K562 (cell line): ENCODE data around the gene CRY2. TPM values are rescaled to one million over a fixed set of nuclear protein-coding genes. Genes with fewer than 3 reads are reported as not detected.
"Not testable (repeated sequence)": the region's sequence is repeated elsewhere in the genome, so short reads cannot be mapped to it uniquely, and the experiment has no call there.

Source experiments
- ATAC-seq: fragments of 200-7000 bp; cut with Tn5 transposase; 3 replicates; pipeline ENCODE4 v1.9.1; 2020; ENCODE audit warnings: moderate library complexity
- BruUV-seq: library from RNA; stranded (reverse); fragments of 400-500 nt; replicated peaks from 2 replicates; lab custom pipeline; 2021; lab: Mats Ljungman, UMichigan
- CTCF ChIA-PET: fragments of 300-600 bp; formaldehyde crosslinking; extraction: SDS; loops from one replicate; lab custom pipeline; 2021; ENCODE audit warnings: low intra/inter-chr PET ratio; lab: Yijun Ruan, JAX
- POLR2A ChIA-PET: fragments of 300-600, 350-650 bp; sonication (Branson Sonifier 250); formaldehyde crosslinking; extraction: SDS; loops from one replicate; lab custom pipeline; 2021; ENCODE audit warnings: antibody characterized with exemption, inconsistent platforms; lab: Yijun Ruan, JAX
- DNase-seq, 4 experiments: peaks; one replicate each; pipeline versions ENCODE4 v3.0.0 to v3.0.0-alpha.2; 2011 to 2018; ENCODE audit warnings: low spot score in 3 of 4, mixed read lengths in 3 of 4; ENCODE audit errors: extremely low read depth in 1 of 4
- FAIRE-seq: peaks from 2 replicates; lab custom pipeline; 2011; peaks lifted over from hg19 to GRCh38; lab: Jason Lieb, UNC
- H2AFZ ChIP-seq: 2 replicates; pipeline ENCODE4 v1.6.0; 2011; ENCODE audit warnings: low read depth, low read length, control low read depth, inconsistent platforms
- H3K27ac ChIP-seq: fragments of 200-600 bp; 3 replicates; pipeline ENCODE4 v1.8.0; 2011; ENCODE audit warnings: low read depth, mild to moderate bottlenecking, control low read depth, inconsistent platforms, low read length, moderate library complexity, mixed read lengths; ENCODE audit errors: extremely low read depth
- H3K27me3 ChIP-seq, 2 experiments: fragments of 300-600 bp in 1 of 2; 2 replicates in 1 of 2; 3 replicates in 1 of 2; pipeline versions ENCODE4 v1.6.0 to v1.8.0; 2011; ENCODE audit warnings: inconsistent platforms in 2 of 2, low read length in 2 of 2, mild to moderate bottlenecking in 1 of 2, mixed read lengths in 1 of 2, moderate library complexity in 1 of 2; ENCODE audit not compliant: control insufficient read depth in 2 of 2, insufficient read depth in 2 of 2
- H3K36me3 ChIP-seq: fragments of 300-600 bp; 3 replicates; pipeline ENCODE4 v1.8.0; 2011; ENCODE audit warnings: mild to moderate bottlenecking, low read length, inconsistent platforms; ENCODE audit not compliant: control insufficient read depth, insufficient read depth
- H3K4me1 ChIP-seq, 2 experiments: fragments of 200-600 bp in 1 of 2; replicated peaks in 1 of 2; 2 replicates in 1 of 2; 3 replicates in 1 of 2; pipeline versions ENCODE4 v1.5.1 to v1.8.0; 2011; ENCODE audit warnings: inconsistent platforms in 2 of 2, low read length in 2 of 2, mild to moderate bottlenecking in 1 of 2, mixed read lengths in 1 of 2, moderate library complexity in 1 of 2; ENCODE audit not compliant: control insufficient read depth in 2 of 2, insufficient read depth in 2 of 2
- H3K4me2 ChIP-seq: 2 replicates; pipeline ENCODE4 v1.6.1; 2011; ENCODE audit warnings: low read length, control low read depth, inconsistent platforms, mixed read lengths; ENCODE audit not compliant: insufficient read depth
- H3K4me3 ChIP-seq: fragments of 200-600 bp; sonication (generic), shearing (Covaris generic); 2 replicates; pipeline ENCODE4 v1.5.1; 2016; ENCODE audit warnings: control low read depth, inconsistent platforms
- H3K79me2 ChIP-seq: fragments of 200-600 bp; 3 replicates; pipeline ENCODE4 v1.8.0; 2011; ENCODE audit warnings: low read length, inconsistent platforms; ENCODE audit not compliant: control insufficient read depth, insufficient read depth
- H3K9ac ChIP-seq, 2 experiments: 2 replicates each; pipeline versions ENCODE4 v1.6.0 to v1.6.1; 2011; ENCODE audit warnings: low read depth in 2 of 2, low read length in 2 of 2, control low read depth in 1 of 2, inconsistent platforms in 1 of 2, mild to moderate bottlenecking in 1 of 2, mixed read lengths in 1 of 2; ENCODE audit not compliant: insufficient read depth in 1 of 2
- H3K9me1 ChIP-seq: one replicate; pipeline ENCODE4 v1.6.0; 2011; ENCODE audit warnings: inconsistent platforms, mild to moderate bottlenecking, low read length, moderate library complexity; ENCODE audit not compliant: control insufficient read depth, insufficient read depth
- H3K9me3 ChIP-seq: replicated peaks from 2 replicates; pipeline ENCODE4 v1.5.1; 2011; ENCODE audit warnings: low read depth, low read length, inconsistent platforms; ENCODE audit not compliant: control insufficient read depth, insufficient read depth
- H4K20me1 ChIP-seq: replicated peaks from 2 replicates; pipeline ENCODE4 v1.6.1; 2011; ENCODE audit warnings: low read length, inconsistent platforms, mixed read lengths; ENCODE audit not compliant: control insufficient read depth, insufficient read depth
- BCL6 ChIP-seq: fragments of 250-450 bp; sonication (Bioruptor Pico); IDR thresholded peaks from 2 replicates; pipeline ENCODE4 v1.4.0; 2020
- BHLHE40 ChIP-seq: IDR thresholded peaks from 2 replicates; pipeline ENCODE4 v1.6.1; 2011; ENCODE audit warnings: low read length, improper control_type of control experiment
- CBFA2T2 ChIP-seq: fragments of 450-650 bp; conservative IDR thresholded peaks from 2 replicates; pipeline ENCODE4 v1.6.1; 2017; ENCODE audit warnings: mild to moderate bottlenecking
- CC2D1A ChIP-seq: fragments of 450-650 bp; IDR thresholded peaks from 2 replicates; pipeline ENCODE4 v1.6.1; 2017; ENCODE audit warnings: mild to moderate bottlenecking
- HEY1 ChIP-seq: fragments of 250-450 bp; sonication (Bioruptor Pico); IDR thresholded peaks from 2 replicates; pipeline ENCODE4 v1.5.0; 2020; ENCODE audit warnings: mild to moderate bottlenecking, moderate library complexity, borderline replicate concordance
- HMG20A ChIP-seq: fragments of 450-650 bp; formaldehyde crosslinking; conservative IDR thresholded peaks from 2 replicates; pipeline ENCODE4 v1.4.0; 2020; ENCODE audit warnings: mild to moderate bottlenecking, mixed read lengths
- ID3 ChIP-seq, 2 experiments: fragments of 250-450 bp in 1 of 2; fragments of 450-650 bp in 1 of 2; sonication (Bioruptor Pico) in 1 of 2; IDR thresholded peaks; 2 replicates each; pipeline versions ENCODE4 v1.6.1 to v1.8.0; 2016 to 2021; ENCODE audit warnings: mild to moderate bottlenecking in 2 of 2, moderate library complexity in 2 of 2, missing compliant biosample characterization in 1 of 2, missing genetic modification characterization in 1 of 2
- LCOR ChIP-seq: sonication (generic); formaldehyde crosslinking; IDR thresholded peaks from 2 replicates; pipeline ENCODE4 v1.8.0; 2022; ENCODE audit warnings: mild to moderate bottlenecking, missing genetic modification reagents
- MAFG ChIP-seq: fragments of 450-650 bp; conservative IDR thresholded peaks from 2 replicates; pipeline ENCODE4 v1.6.1; 2016; ENCODE audit warnings: missing genetic modification characterization, missing compliant biosample characterization
- SREBF2 ChIP-seq: sonication (generic); formaldehyde crosslinking; IDR thresholded peaks from 2 replicates; pipeline ENCODE4 v1.4.0; 2020; ENCODE audit warnings: mild to moderate bottlenecking, missing genetic modification reagents
- TEAD2 ChIP-seq: fragments of 450-650 bp; IDR thresholded peaks from 2 replicates; pipeline ENCODE4 v1.6.1; 2016; ENCODE audit warnings: missing genetic modification characterization, control low read depth, missing compliant biosample characterization
- THRB ChIP-seq: fragments of 450-650 bp; formaldehyde crosslinking; conservative IDR thresholded peaks from 2 replicates; pipeline ENCODE4 v1.4.0; 2022; ENCODE audit warnings: mild to moderate bottlenecking, missing genetic modification characterization
- VEZF1 ChIP-seq: fragments of 200-800 bp; sonication (Bioruptor generic); IDR thresholded peaks from 2 replicates; pipeline ENCODE4 v1.6.1; 2017; ENCODE audit warnings: missing genetic modification characterization, missing compliant biosample characterization
- ZNF609 ChIP-seq: sonication (generic); formaldehyde crosslinking; IDR thresholded peaks from 2 replicates; pipeline ENCODE4 v1.8.1; 2023; ENCODE audit warnings: missing genetic modification reagents, mild to moderate bottlenecking, borderline replicate concordance
- WGBS: fragments of 100-300 bp; shearing (Covaris generic); methylation state at CpG from one replicate; pipeline ENCODE4 v1.1.6; 2016; ENCODE audit warnings: low coverage, mixed read lengths; ENCODE audit not compliant: insufficient coverage; ENCODE audit errors: missing lambda C conversion rate; 5-methylcytosine and 5-hydroxymethylcytosine counted together
- in situ Hi-C: fragments of 300-500 bp; cut with MboI; formaldehyde crosslinking; loops from 4 replicates; pipeline ENCODE4 v1.15.0; 2018; ENCODE audit warnings: inconsistent platforms, mixed read lengths
- intact Hi-C: fragments of 100-400 bp; cut with micrococcal nuclease; formaldehyde crosslinking; loops from 2 replicates; pipeline ENCODE4 v1.14.2; 2022
- polyA plus RNA-seq, 8 experiments: library from polyadenylated mRNA; depleted of rRNA in 4 of 8; stranded (reverse) in 5 of 8; unstranded in 3 of 8; fragments of >200 nt; fragmentation: Nextera tagmentation in 2 of 8; fragmentation: Illumina TruSeq in 1 of 8; extraction: Ambion mirVana in 2 of 8; extraction: Trizol in 1 of 8; gene quantifications; 2 replicates each; pipeline versions ENCODE4 v1.2.1 to v1.2.3, GENCODE V29; 2011 to 2014; ENCODE audit warnings: inconsistent platforms in 1 of 8, missing spikeins in 1 of 8
- total RNA-seq, 7 experiments: library from RNA; depleted of rRNA in 6 of 7; stranded (reverse); fragments of >200 nt in 6 of 7; fragmentation: Illumina TruSeq in 2 of 7; extraction: Trizol in 2 of 7; gene quantifications; 2 replicates each; pipeline versions ENCODE4 v1.2.1 to v1.2.3, GENCODE V29; 2011 to 2021; ENCODE audit warnings: low replicate concordance in 1 of 7

Gene CRY2
- total and polyA plus RNA-seq, 9 of the 15 experiments (the other 6 are each of a cell fraction or from before 2014, with no cell fraction given) = 2.3 to 23.9 (median 14.8) TPM

- 0% methylated on average over 7 of the region's 7 CpGs for WGBS
- H3K9ac ChIP-seq; H3K27ac ChIP-seq; H3K4me3 ChIP-seq; H3K79me2 ChIP-seq; H3K36me3 ChIP-seq; H3K9me1 ChIP-seq; H3K4me2 ChIP-seq; H3K9me3 ChIP-seq; CTCF ChIA-PET; in situ Hi-C loops; H4K20me1 ChIP-seq; H2AFZ ChIP-seq; BruUV-seq; TF ChIP-seq ID3 (CRISPR knock-in tag; IDR thresholded peaks at IDR 0.05): not testable (repeated sequence)
- peak; percentile 67 to 85 (median 68) for DNase-seq
- FAIRE-seq = peak; percentile 100
- Histone ChIP-seq H3K4me1 (peaks cover 18 to 22% of the 10 kb centered on the region in 2 experiments), H3K27me3 (peaks cover 0 to 16% of the 10 kb centered on the region in 2 experiments; a peak in 2 of 5 replicates)
- intact Hi-C loops = loop anchor here (1.0 kb wide), 1 partner anchor 8 kb away; no protein-coding TSS in a partner anchor
- ATAC-seq = peak; percentile 80
- POLR2A ChIA-PET = interaction anchor here (1.0 kb wide), 1 partner anchor 18 kb away, joined by 3 read pairs; no protein-coding TSS in a partner anchor
- TF ChIP-seq CBFA2T2 (peak; percentile 96), HMG20A (peak; percentile 91), TEAD2 (tag) (peak; percentile 62; the same call in 1 of the 2 replicates), MAFG (0 out of 2 replicates have a peak, but pooled peaks have one; percentile 18), ZNF609 (CRISPR knock-in tag) (0 out of 2 replicates have a peak, but pooled peaks have one; percentile 78), THRB (CRISPR knock-in tag) (0 out of 2 replicates have a peak, but pooled peaks have one; percentile 67), VEZF1 (CRISPR knock-in tag) (peak; percentile 76), BCL6 (CRISPR knock-in tag) (peak; percentile 66; the same call in 1 of the 2 replicates), LCOR (peak; percentile 49; the same call in 1 of the 2 replicates), ID3 (tag; IDR thresholded peaks at IDR 0.05) (peak; percentile 95), CC2D1A (peak; percentile 66; the same call in 1 of the 2 replicates), HEY1 (CRISPR knock-in tag) (0 out of 2 replicates have a peak, but pooled peaks have one; percentile 70), BHLHE40 (peak; percentile 95), SREBF2 (0 out of 2 replicates have a peak, but pooled peaks have one; percentile 41)
Measured at GRCh38 chr11:45826492-45826891, 20.8 kb upstream of the CRY2 start.
